ENCODE results near the gene UBE2S. TPM values are rescaled to one million over a fixed set of nuclear protein-coding genes. Genes with fewer than 3 reads are reported as not detected.

Gene UBE2S
- polyA plus RNA-seq, 1 donor from 2014 or later = 119 TPM

- H4K20me1 ChIP-seq (ENCODE audit: insufficient read depth) = no peaks in the 10 kb centered on the region
- no peaks in the 10 kb centered on the region for H3K36me3 ChIP-seq (ENCODE audit: insufficient read depth, low read length)
- peak overlapping the region; percentile 71 for H3K4me3 ChIP-seq (ENCODE audit: low read length)
- no peak overlapping the region for H3K27ac ChIP-seq (ENCODE audit: low read length)
- no peaks in the 10 kb centered on the region for H3K9me2 ChIP-seq (ENCODE audit: insufficient read depth, low read length)
- H3K79me2 ChIP-seq (replicated peaks; ENCODE audit: insufficient read depth, low read length) = no peaks in the 10 kb centered on the region
- H2AFZ ChIP-seq (ENCODE audit: low read depth, low read length) = no peak overlapping the region
- H3K27me3 ChIP-seq (ENCODE audit: insufficient read depth, low read depth, low read length) = peaks cover 54% of the 10 kb centered on the region
- TF ChIP-seq, protein P1, sequence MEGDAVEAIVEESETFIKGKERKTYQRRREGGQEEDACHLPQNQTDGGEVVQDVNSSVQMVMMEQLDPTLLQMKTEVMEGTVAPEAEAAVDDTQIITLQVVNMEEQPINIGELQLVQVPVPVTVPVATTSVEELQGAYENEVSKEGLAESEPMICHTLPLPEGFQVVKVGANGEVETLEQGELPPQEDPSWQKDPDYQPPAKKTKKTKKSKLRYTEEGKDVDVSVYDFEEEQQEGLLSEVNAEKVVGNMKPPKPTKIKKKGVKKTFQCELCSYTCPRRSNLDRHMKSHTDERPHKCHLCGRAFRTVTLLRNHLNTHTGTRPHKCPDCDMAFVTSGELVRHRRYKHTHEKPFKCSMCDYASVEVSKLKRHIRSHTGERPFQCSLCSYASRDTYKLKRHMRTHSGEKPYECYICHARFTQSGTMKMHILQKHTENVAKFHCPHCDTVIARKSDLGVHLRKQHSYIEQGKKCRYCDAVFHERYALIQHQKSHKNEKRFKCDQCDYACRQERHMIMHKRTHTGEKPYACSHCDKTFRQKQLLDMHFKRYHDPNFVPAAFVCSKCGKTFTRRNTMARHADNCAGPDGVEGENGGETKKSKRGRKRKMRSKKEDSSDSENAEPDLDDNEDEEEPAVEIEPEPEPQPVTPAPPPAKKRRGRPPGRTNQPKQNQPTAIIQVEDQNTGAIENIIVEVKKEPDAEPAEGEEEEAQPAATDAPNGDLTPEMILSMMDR (IDR thresholded peaks at IDR 0.05; ENCODE audit: poor library complexity, severe bottlenecking) = peak; percentile 14
- TF ChIP-seq POLR2AphosphoS5 (IDR thresholded peaks at IDR 0.05) (peak; percentile 4), EP300 (conservative IDR thresholded peaks at IDR 0.05; ENCODE audit: poor library complexity, severe bottlenecking) (no peak)
- H3K4me2 ChIP-seq (ENCODE audit: low read length) = peak overlapping the region; percentile 81
- no peaks in the 10 kb centered on the region for H3K9me3 ChIP-seq (ENCODE audit: low read length)
- peak overlapping the region; percentile 41 for H3K9ac ChIP-seq (ENCODE audit: low read length)
- H3F3A ChIP-seq (ENCODE audit: insufficient read depth, low read length, poor library complexity, severe bottlenecking) = no peaks in the 10 kb centered on the region
Observed at GRCh38 chr19:55353356-55353802, 54.2 kb downstream of the UBE2S start.

- Histone ChIP-seq H3K9ac (ENCODE audit: low read length) (no peak overlapping the region), H3K4me3 (ENCODE audit: low read length) (peak overlapping the region; percentile 71), H3K27ac (ENCODE audit: low read length) (no peak overlapping the region), H3K9me2 (ENCODE audit: insufficient read depth, low read length) (no peaks in the 10 kb centered on the region), H2AFZ (ENCODE audit: low read depth, low read length) (no peak overlapping the region), H4K20me1 (ENCODE audit: insufficient read depth) (no peaks in the 10 kb centered on the region), H3K27me3 (ENCODE audit: insufficient read depth, low read depth, low read length) (peaks cover 54% of the 10 kb centered on the region), H3K79me2 (replicated peaks; ENCODE audit: insufficient read depth, low read length) (no peaks in the 10 kb centered on the region), H3F3A (ENCODE audit: insufficient read depth, low read length, poor library complexity, severe bottlenecking) (no peaks in the 10 kb centered on the region), H3K9me3 (ENCODE audit: low read length) (no peaks in the 10 kb centered on the region), H3K36me3 (ENCODE audit: insufficient read depth, low read length) (no peaks in the 10 kb centered on the region), H3K4me2 (ENCODE audit: low read length) (no peak overlapping the region)
- TF ChIP-seq POLR2AphosphoS5 (IDR thresholded peaks at IDR 0.05) = no peak
Observed at GRCh38 chr19:55352549-55353145, 54.9 kb downstream of the UBE2S start.

DNA sequence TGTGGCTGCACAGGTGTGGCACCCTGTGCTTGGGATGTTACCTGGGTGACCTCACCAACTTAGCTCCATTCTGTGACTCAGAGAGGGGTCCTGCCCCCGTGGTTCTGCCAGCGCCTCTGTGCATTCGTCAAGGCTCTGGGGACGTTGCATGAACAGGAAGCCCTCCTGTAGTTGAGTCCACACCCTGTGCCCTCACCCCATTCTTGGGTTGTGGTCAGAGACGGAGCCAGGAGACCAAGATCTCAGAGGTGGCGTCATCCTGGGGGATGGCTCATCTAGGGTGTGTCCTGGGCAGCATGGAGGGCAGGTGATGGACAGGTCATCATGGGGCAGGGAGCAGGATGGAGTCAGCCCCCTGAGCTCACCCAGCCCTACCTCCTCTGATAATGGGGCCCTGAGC lies 55.5 kb downstream of the UBE2S start:
- Histone ChIP-seq H4K20me1 (ENCODE audit: insufficient read depth) (no peaks in the 10 kb centered on the region), H3K27ac (ENCODE audit: low read length) (no peak overlapping the region), H3F3A (ENCODE audit: insufficient read depth, low read length, poor library complexity, severe bottlenecking) (no peaks in the 10 kb centered on the region), H3K27me3 (ENCODE audit: insufficient read depth, low read depth, low read length) (peaks cover 54% of the 10 kb centered on the region), H3K79me2 (replicated peaks; ENCODE audit: insufficient read depth, low read length) (no peaks in the 10 kb centered on the region), H3K9ac (ENCODE audit: low read length) (no peak overlapping the region), H3K4me3 (ENCODE audit: low read length) (no peak overlapping the region), H3K9me3 (ENCODE audit: low read length) (no peaks in the 10 kb centered on the region), H3K9me2 (ENCODE audit: insufficient read depth, low read length) (no peaks in the 10 kb centered on the region), H2AFZ (ENCODE audit: low read depth, low read length) (no peak overlapping the region), H3K36me3 (ENCODE audit: insufficient read depth, low read length) (no peaks in the 10 kb centered on the region), H3K4me2 (ENCODE audit: low read length) (no peak overlapping the region)
- no peak for TF ChIP-seq SMC3 (conservative IDR thresholded peaks at IDR 0.05; ENCODE audit: poor library complexity)
- TF ChIP-seq MXI1 (conservative IDR thresholded peaks at IDR 0.05; ENCODE audit: poor library complexity, severe bottlenecking) = no peak
- no peak for TF ChIP-seq RAD21 (conservative IDR thresholded peaks at IDR 0.05)
- no peak for TF ChIP-seq REST (IDR thresholded peaks at IDR 0.05; ENCODE audit: borderline replicate concordance)
- no peak for TF ChIP-seq POLR2AphosphoS5 (IDR thresholded peaks at IDR 0.05)
- no peak for TF ChIP-seq TAF1 (IDR thresholded peaks at IDR 0.05; ENCODE audit: low read depth)
